Common myeloid progenitor, CD34-positive (primary cell): ENCODE data around the gene RGS7.

Source experiments
- CTCF ChIA-PET: fragments of 350-600 bp; sonication (Branson Sonifier 250); formaldehyde crosslinking; loops from one replicate; lab custom pipeline; 2021; ENCODE audit warnings: antibody characterized with exemption; lab: Charles Lee
- POLR2A ChIA-PET: fragments of 350-600 bp; sonication (Branson Sonifier 250); formaldehyde crosslinking; loops from one replicate; lab custom pipeline; 2021; ENCODE audit warnings: antibody characterized with exemption; lab: Charles Lee
- DNase-seq, 3 donors: peaks; one replicate each; pipeline versions ENCODE4 v3.0.0 to v3.0.0-alpha.2; 2013
- H3K27ac ChIP-seq, 2 experiments: 1 replicate in 1 of 2; 2 replicates in 1 of 2; pipeline ENCODE4 v1.7.0; 2013; ENCODE audit warnings: inconsistent platforms in 2 of 2, low read length in 2 of 2, mild to moderate bottlenecking in 2 of 2, low read depth in 1 of 2, moderate library complexity in 1 of 2; ENCODE audit not compliant: severe bottlenecking in 2 of 2, insufficient read depth in 1 of 2, poor library complexity in 1 of 2
- H3K27me3 ChIP-seq, 5 experiments: replicated peaks in 2 of 5; 1 replicate in 3 of 5; 2 replicates in 2 of 5; pipeline versions ENCODE4 v1.6.1 to v1.7.0; 2013; ENCODE audit warnings: low read length in 4 of 5, mild to moderate bottlenecking in 2 of 5, moderate library complexity in 2 of 5, inconsistent platforms in 1 of 5; ENCODE audit not compliant: insufficient read depth in 5 of 5, control insufficient read depth in 4 of 5
- H3K36me3 ChIP-seq, 4 experiments: 1 replicate in 2 of 4; 2 replicates in 2 of 4; pipeline versions ENCODE4 v1.6.1 to v1.7.0; 2013; ENCODE audit warnings: low read length in 3 of 4, control low read depth in 1 of 4, mild to moderate bottlenecking in 1 of 4; ENCODE audit not compliant: control insufficient read depth in 4 of 4, insufficient read depth in 4 of 4
- H3K4me1 ChIP-seq, 4 experiments: 1 replicate in 3 of 4; 2 replicates in 1 of 4; pipeline versions ENCODE4 v1.6.1 to v1.7.1; 2013; ENCODE audit warnings: low read length in 3 of 4, mild to moderate bottlenecking in 3 of 4, control low read depth in 1 of 4, inconsistent platforms in 1 of 4, moderate library complexity in 1 of 4; ENCODE audit not compliant: control insufficient read depth in 4 of 4, insufficient read depth in 4 of 4; ENCODE audit errors: control extremely low read depth in 1 of 4
- H3K4me3 ChIP-seq, 7 experiments: 1 replicate in 4 of 7; 2 replicates in 3 of 7; pipeline versions ENCODE4 v1.5.1 to v1.7.0; 2013; ENCODE audit warnings: mild to moderate bottlenecking in 7 of 7, low read length in 6 of 7, moderate library complexity in 6 of 7, inconsistent platforms in 2 of 7, low read depth in 2 of 7, control low read depth in 1 of 7; ENCODE audit not compliant: insufficient read depth in 4 of 7, control insufficient read depth in 1 of 7; ENCODE audit errors: extremely low read depth in 1 of 7
- H3K9me3 ChIP-seq, 5 experiments: 1 replicate in 4 of 5; 2 replicates in 1 of 5; pipeline versions ENCODE4 v1.6.1 to v1.7.1; 2013; ENCODE audit warnings: low read length in 4 of 5, mild to moderate bottlenecking in 2 of 5, inconsistent platforms in 1 of 5, low read depth in 1 of 5, moderate library complexity in 1 of 5; ENCODE audit not compliant: control insufficient read depth in 4 of 5, insufficient read depth in 2 of 5; ENCODE audit errors: control extremely low read depth in 1 of 5
- WGBS: methylation state at CpG from one replicate; pipeline ENCODE4 v1.1.5; 2013; ENCODE audit not compliant: insufficient coverage; 5-methylcytosine and 5-hydroxymethylcytosine counted together

Gene RGS7

GRCh38 chr1:241263346-241263745, 93.7 kb downstream of the RGS7 start:
- no peak for DNase-seq
- 87% methylated on average over 3 of the region's 3 CpGs for WGBS
- POLR2A ChIA-PET = no interaction called here
- no peak overlapping the region for H3K4me3 ChIP-seq
- no peak overlapping the region for H3K27ac ChIP-seq
- H3K36me3 ChIP-seq = no peaks in the 10 kb centered on the region
- H3K27me3 ChIP-seq = no peaks in the 10 kb centered on the region
- no peaks in the 10 kb centered on the region for H3K4me1 ChIP-seq
- CTCF ChIA-PET = interaction anchor here (1.1 kb wide), 1 partner anchor 12 kb away, joined by 3 read pairs; no protein-coding TSS in a partner anchor
- H3K9me3 ChIP-seq = no peaks in the 10 kb centered on the region

- Histone ChIP-seq H3K4me1 (no peaks in the 10 kb centered on the region), H3K9me3 (peaks cover 0 to 3% (median 2%) of the 10 kb centered on the region in 5 experiments), H3K4me3 (no peak overlapping the region), H3K27ac (no peak overlapping the region), H3K36me3 (no peaks in the 10 kb centered on the region), H3K27me3 (no peaks in the 10 kb centered on the region)
- no peak for DNase-seq
- 72% methylated on average over 2 of the region's 2 CpGs for WGBS
- CTCF ChIA-PET = no interaction called here
- POLR2A ChIA-PET = no interaction called here
These were observed 103.5 kb downstream of the RGS7 start for GRCh38 chr1:241253471-241253870.

- no peak overlapping the region for H3K4me3 ChIP-seq
- peaks cover 0 to 3% (median 0%) of the 10 kb centered on the region in 5 experiments for H3K9me3 ChIP-seq
- no peaks in the 10 kb centered on the region for H3K4me1 ChIP-seq
- H3K27ac ChIP-seq = no peak overlapping the region
- no CpG with 5 or more reads among the region's 1 CpG for WGBS
- H3K36me3 ChIP-seq = no peaks in the 10 kb centered on the region
- POLR2A ChIA-PET = no interaction called here
- no peaks in the 10 kb centered on the region for H3K27me3 ChIP-seq
- DNase-seq = no peak
- CTCF ChIA-PET = interaction anchor here (0.6 kb wide), 1 partner anchor 363 kb away, joined by 3 read pairs; no protein-coding TSS in a partner anchor
These were observed 106.5 kb downstream of the RGS7 start for GRCh38 chr1:241250465-241250864.

- ChIA-PET CTCF (no interaction called here), POLR2A (no interaction called here)
- H3K27me3 ChIP-seq = no peaks in the 10 kb centered on the region
- H3K9me3 ChIP-seq = no peaks in the 10 kb centered on the region
- WGBS = 44% methylated on average over 1 of the region's 5 CpGs
- H3K4me3 ChIP-seq = no peak overlapping the region
- no peak for DNase-seq
- H3K36me3 ChIP-seq = no peaks in the 10 kb centered on the region
- no peaks in the 10 kb centered on the region for H3K4me1 ChIP-seq
- H3K27ac ChIP-seq = no peak overlapping the region
These were observed 116.9 kb downstream of the RGS7 start for GRCh38 chr1:241240069-241240468.

- CTCF ChIA-PET = interaction anchor here (0.6 kb wide), 1 partner anchor 112 kb away, joined by 4 read pairs; no protein-coding TSS in a partner anchor
- H3K9me3 ChIP-seq = no peaks in the 10 kb centered on the region
- no peak overlapping the region for H3K27ac ChIP-seq
- no peak for DNase-seq
- H3K27me3 ChIP-seq = no peaks in the 10 kb centered on the region
- 60% methylated on average over 8 of the region's 8 CpGs for WGBS
- H3K4me1 ChIP-seq = no peaks in the 10 kb centered on the region
- H3K36me3 ChIP-seq = no peaks in the 10 kb centered on the region
- POLR2A ChIA-PET = no interaction called here
- H3K4me3 ChIP-seq = no peak overlapping the region
These were observed 119.1 kb downstream of the RGS7 start for GRCh38 chr1:241237873-241238272.

- Histone ChIP-seq H3K36me3 (no peaks in the 10 kb centered on the region), H3K4me1 (no peaks in the 10 kb centered on the region), H3K27ac (no peak overlapping the region), H3K27me3 (no peaks in the 10 kb centered on the region), H3K4me3 (no peak overlapping the region), H3K9me3 (no peaks in the 10 kb centered on the region)
- ChIA-PET POLR2A (no interaction called here), CTCF (no interaction called here)
- no peak for DNase-seq
- WGBS = 100% methylated on average over 1 of the region's 2 CpGs
These were observed 121.6 kb downstream of the RGS7 start for GRCh38 chr1:241235256-241235897.

GRCh38 chr1:241229711-241230110, 127.3 kb downstream of the RGS7 start:
- ChIA-PET POLR2A (no interaction called here), CTCF (no interaction called here)
- DNase-seq = no peak
- H3K27ac ChIP-seq = no peak overlapping the region
- H3K4me3 ChIP-seq = no peak overlapping the region
- no peaks in the 10 kb centered on the region for H3K4me1 ChIP-seq
- WGBS = 40% methylated on average over 1 of the region's 5 CpGs
- no peaks in the 10 kb centered on the region for H3K9me3 ChIP-seq
- H3K36me3 ChIP-seq = no peaks in the 10 kb centered on the region
- H3K27me3 ChIP-seq = no peaks in the 10 kb centered on the region
